Heart right ventricle (tissue), 16 donors: ENCODE data around the gene AGAP4. TPM values are rescaled to one million over a fixed set of nuclear protein-coding genes. Genes with fewer than 3 reads are reported as not detected.
"Not testable (repeated sequence)": the region's sequence is repeated elsewhere in the genome, so short reads cannot be mapped to it uniquely, and the experiment has no call there.

ENCODE experiments used
- ATAC-seq, 8 donors: fragments of 200-7000 bp; cut with Tn5 transposase; one replicate each; pipeline ENCODE4 v1.9.1; 2020; ENCODE audit warnings: mild to moderate bottlenecking in 8 of 8, moderate library complexity in 8 of 8, moderate number of reproducible peaks in 1 of 8
- DNase-seq, 2 donors: peaks; one replicate each; pipeline ENCODE4 v3.0.0-alpha.2; 2020
- H3K27ac ChIP-seq, 10 donors: fragments of 200-600 bp; sonication (generic) in 2 of 10; one replicate each; pipeline versions ENCODE4 v1.5.0 to v1.8.0; 2020 to 2022; ENCODE audit warnings: mild to moderate bottlenecking in 3 of 10
- H3K27me3 ChIP-seq, 7 donors: fragments of 200-600 bp; one replicate each; pipeline ENCODE4 v1.8.0; 2021 to 2022; ENCODE audit warnings: mild to moderate bottlenecking in 2 of 7
- H3K36me3 ChIP-seq, 9 donors: fragments of 200-600 bp; sonication (generic) in 1 of 9; one replicate each; pipeline versions ENCODE4 v1.5.0 to v1.8.0; 2020 to 2022; ENCODE audit warnings: mild to moderate bottlenecking in 2 of 9
- H3K4me1 ChIP-seq, 9 donors: fragments of 200-600 bp; sonication (generic) in 1 of 9; one replicate each; pipeline versions ENCODE4 v1.5.0 to v1.8.0; 2020 to 2022; ENCODE audit warnings: mild to moderate bottlenecking in 4 of 9
- H3K4me3 ChIP-seq, 10 donors: fragments of 200-600 bp; sonication (generic) in 2 of 10; one replicate each; pipeline versions ENCODE4 v1.5.0 to v1.8.0; 2020 to 2022; ENCODE audit warnings: mild to moderate bottlenecking in 7 of 10, moderate library complexity in 2 of 10
- H3K9me3 ChIP-seq, 11 donors: fragments of 200-600 bp in 10 of 11; sonication (generic) in 2 of 11; one replicate each; pipeline versions ENCODE4 v1.5.0 to v1.8.0; 2013 to 2022; ENCODE audit warnings: mild to moderate bottlenecking in 2 of 11, control low read depth in 1 of 11, moderate library complexity in 1 of 11
- WGBS, 2 donors: extraction: QIAGEN DNeasy Blood & Tissue Kit; methylation state at CpG; one replicate each; pipeline ENCODE4 v1.1.7; 2013; ENCODE audit warnings: inconsistent platforms in 1 of 2; 5-methylcytosine and 5-hydroxymethylcytosine counted together
- intact Hi-C, 10 donors: fragments of 100-400 bp; cut with DNase I; formaldehyde crosslinking; loops; one replicate each; pipeline versions ENCODE4 v1.11.1 to v1.14.2; 2022
- polyA plus RNA-seq, 2 donors: library from polyadenylated mRNA; stranded (reverse); fragments of 200-250 nt; gene quantifications; one replicate each; pipeline ENCODE4 v1.2.3, GENCODE V29; 2013
- total RNA-seq, 10 donors: library from RNA; stranded (reverse); fragmentation: NEBNext Ultra II Directional in 3 of 10; extraction: Animal tissue kit (Norgen Biotek cat#: 25700) in 3 of 10; gene quantifications; one replicate each; pipeline versions ENCODE4 v1.2.1 to v1.2.4, GENCODE V29; 2021 to 2023
- TF ChIP-seq, protein P1 (sequence below), 9 donors: fragments of 200-600 bp; sonication (generic) in 2 of 9; IDR thresholded peaks; one replicate each; pipeline versions ENCODE4 v1.5.0 to v1.8.0; 2021 to 2022; ENCODE audit warnings: antibody characterized with exemption in 9 of 9, mild to moderate bottlenecking in 5 of 9, moderate library complexity in 1 of 9
- donor health status: Arrhythmogenic right ventricular cardiomyopathy.
- donor health status: ischemic (EF 13 %, LVEDD 7.1; RV severe dilation, severe dysfunction).
- donor health status: healthy with polysubstance abuse.
- donor health status: DM: no; HTN: yes; CAD: no.
- donor health status: DM: no; HTN: no; CAD: no.
- donor health status: ischemic (EF 25% LVEDD 6.9; RV normal size, moderate dysfunction).
- donor health status: ischemic (EF 25% LVEDD 5.7; RV mildly dilated, moderate dysfunction).
- donor health status: healthy.
- donor health status: DM: yes; HTN: yes; CAD: no.
- donor health status: Ischemic cardiomyopathy.
- donor health status: ischemic (EF 35%, LVEDD 5.7; RV mildly dilated, moderate dysfunction).
- donor health status: nonischemic (EF 11% LVEDD 7.7; RV severe dilation, severe dysfunction).
- donor health status: DM: yes; HTN: yes; CAD: no.
- donor health status: PGD.
- donor health status: ischemic (EF 29% LVEDD 5.4; RV normal size, mild dysfunction).
- donor health status: nonischemic (EF 23%, LVEDD 6.1; RV moderate dilation, normal function).

The AGAP4 gene
- total and polyA plus RNA-seq, 12 donors, result 4.3 to 32.4 (median 7.2) TPM

DNA sequence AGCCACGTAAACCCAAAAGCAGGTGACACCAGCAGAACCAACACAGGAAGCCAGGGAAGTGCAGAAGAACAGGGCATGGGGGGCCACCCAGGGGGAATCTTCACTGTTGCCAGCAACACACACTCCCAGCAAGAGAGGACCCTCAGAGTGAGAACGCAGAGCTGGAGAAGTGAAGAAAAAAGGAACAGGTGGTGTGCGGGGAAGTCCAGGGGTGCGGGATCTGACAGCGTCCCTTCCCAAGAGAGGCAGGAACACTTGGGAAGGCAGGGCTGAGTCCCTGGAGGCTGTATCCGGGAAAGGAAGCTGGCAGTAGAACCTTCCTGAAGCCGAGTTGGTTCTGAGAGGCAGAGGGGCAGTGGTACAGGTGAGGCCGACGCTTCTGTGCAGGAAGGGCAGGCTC is 27.7 kb downstream of the AGAP4 start:
- Histone ChIP-seq H3K4me3 (no peak overlapping the region), H3K4me1 (no peaks in the 10 kb centered on the region), H3K27ac (no peak overlapping the region), H3K27me3 (no peaks in the 10 kb centered on the region), H3K9me3 (peaks cover 0 to 6% (median 0%) of the 10 kb centered on the region in 11 donors), H3K36me3 (no peaks in the 10 kb centered on the region)
- DNase-seq (no peak), ATAC-seq (no peak)
- TF ChIP-seq, protein P1, sequence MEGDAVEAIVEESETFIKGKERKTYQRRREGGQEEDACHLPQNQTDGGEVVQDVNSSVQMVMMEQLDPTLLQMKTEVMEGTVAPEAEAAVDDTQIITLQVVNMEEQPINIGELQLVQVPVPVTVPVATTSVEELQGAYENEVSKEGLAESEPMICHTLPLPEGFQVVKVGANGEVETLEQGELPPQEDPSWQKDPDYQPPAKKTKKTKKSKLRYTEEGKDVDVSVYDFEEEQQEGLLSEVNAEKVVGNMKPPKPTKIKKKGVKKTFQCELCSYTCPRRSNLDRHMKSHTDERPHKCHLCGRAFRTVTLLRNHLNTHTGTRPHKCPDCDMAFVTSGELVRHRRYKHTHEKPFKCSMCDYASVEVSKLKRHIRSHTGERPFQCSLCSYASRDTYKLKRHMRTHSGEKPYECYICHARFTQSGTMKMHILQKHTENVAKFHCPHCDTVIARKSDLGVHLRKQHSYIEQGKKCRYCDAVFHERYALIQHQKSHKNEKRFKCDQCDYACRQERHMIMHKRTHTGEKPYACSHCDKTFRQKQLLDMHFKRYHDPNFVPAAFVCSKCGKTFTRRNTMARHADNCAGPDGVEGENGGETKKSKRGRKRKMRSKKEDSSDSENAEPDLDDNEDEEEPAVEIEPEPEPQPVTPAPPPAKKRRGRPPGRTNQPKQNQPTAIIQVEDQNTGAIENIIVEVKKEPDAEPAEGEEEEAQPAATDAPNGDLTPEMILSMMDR (IDR thresholded peaks at IDR 0.05), result no peak
- 50 to 63% methylated on average over 9 of the region's 9 CpGs for WGBS, 2 donors
- intact Hi-C loops, result loop anchor here in 1 of 10 donors (10.0 kb wide), 1 partner anchor 575 kb away; no protein-coding TSS in a partner anchor

DNA sequence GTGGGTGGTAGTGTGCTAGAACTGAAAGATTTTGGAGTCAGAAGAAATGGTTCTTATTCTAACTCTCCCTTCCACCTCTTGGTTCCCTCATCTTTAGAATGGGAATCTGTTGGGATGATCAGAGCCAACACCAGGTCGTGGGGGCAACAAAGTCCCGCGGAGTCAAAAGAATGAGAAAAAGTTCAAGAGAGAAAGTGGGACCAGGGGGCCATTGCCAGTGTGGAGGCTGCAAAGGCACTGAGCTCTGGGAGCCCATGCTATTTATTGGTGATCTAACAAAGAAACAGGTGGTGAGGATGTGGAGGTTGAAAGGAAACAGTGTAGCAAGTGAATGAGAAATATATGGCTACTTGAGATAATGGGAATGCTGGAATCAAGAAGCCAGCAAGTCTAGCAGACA is 29.4 kb downstream of the AGAP4 start:
- no peaks in the 10 kb centered on the region for H3K4me1 ChIP-seq
- WGBS, 2 donors, result 89 to 91% methylated on average over 3 of the region's 3 CpGs
- TF ChIP-seq, protein P1 (IDR thresholded peaks at IDR 0.05), result no peak
- DNase-seq (no peak), ATAC-seq (no peak)
- no peaks in the 10 kb centered on the region for H3K36me3 ChIP-seq
- H3K9me3 ChIP-seq, result peaks cover 0 to 6% (median 0%) of the 10 kb centered on the region in 11 donors
- no peak overlapping the region for H3K4me3 ChIP-seq
- H3K27me3 ChIP-seq, result no peaks in the 10 kb centered on the region
- intact Hi-C loops, result loop anchor here in 1 of 10 donors (10.0 kb wide), 1 partner anchor 573 kb away; no protein-coding TSS in a partner anchor
- H3K27ac ChIP-seq, result no peak overlapping the region

DNA sequence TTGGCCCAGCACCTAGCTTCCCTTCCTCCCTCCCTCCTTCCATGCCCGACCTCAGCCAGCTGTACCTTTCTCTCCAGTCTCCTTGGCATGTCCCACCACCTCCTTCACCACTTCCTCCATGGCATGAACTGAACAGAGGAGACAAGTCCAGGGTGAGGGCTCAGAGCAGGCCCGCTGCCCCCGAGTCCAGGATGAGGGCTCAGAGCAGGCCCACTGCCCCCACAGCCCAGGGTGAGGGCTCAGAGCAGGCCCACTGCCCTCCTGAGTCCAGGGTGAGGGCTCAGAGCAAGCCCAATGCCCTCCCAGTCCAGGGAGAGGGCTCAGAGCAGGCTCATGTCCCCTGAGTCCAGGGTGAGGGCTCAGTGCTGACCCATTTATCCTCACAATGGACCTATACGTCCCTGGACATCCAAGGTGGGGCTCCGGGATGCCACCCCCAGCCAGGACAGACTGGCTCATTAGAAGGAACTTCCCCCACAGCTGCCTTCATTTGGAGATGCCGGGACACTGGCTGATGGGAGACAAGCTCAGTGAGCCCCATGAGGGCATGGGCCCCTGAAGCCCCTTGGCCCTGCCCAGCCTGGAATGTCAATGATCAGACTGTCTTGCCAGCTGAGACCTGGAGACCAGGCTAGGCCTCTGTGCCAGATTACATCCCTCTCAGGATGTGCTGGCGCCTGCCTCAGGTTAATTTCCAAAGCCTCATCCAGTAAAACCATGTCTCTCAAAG is 30.0 kb downstream of the AGAP4 start:
- WGBS, 2 donors, result 88 to 96% methylated on average over 7 of the region's 7 CpGs

DNA sequence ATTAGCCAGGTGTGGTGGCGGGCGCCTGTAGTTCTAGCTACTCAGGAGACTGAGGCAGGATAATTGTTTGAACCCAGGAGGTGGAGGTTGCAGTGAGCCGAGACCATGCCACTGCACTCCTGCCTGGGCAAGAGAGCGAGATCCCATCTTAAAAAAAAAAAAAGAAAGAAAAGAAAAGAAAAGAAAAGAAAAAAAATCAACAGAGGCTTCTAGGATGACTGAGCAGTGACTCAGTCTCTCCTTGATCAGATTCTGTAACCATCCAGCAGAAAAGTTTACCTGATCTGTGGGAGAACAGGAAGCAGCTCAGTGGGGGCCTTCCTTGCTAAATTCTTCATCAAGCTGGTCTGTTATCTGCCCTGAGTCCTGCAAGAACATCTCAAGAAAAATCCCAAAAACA is 33.2 kb downstream of the AGAP4 start:
- H3K27me3 ChIP-seq, ATAC-seq, H3K36me3 ChIP-seq, DNase-seq, H3K27ac ChIP-seq, H3K4me1 ChIP-seq, H3K9me3 ChIP-seq, H3K4me3 ChIP-seq: not testable (repeated sequence)
- 87 to 93% methylated on average over 4 of the region's 4 CpGs for WGBS, 2 donors
- intact Hi-C loops, result loop anchor here in 1 of 10 donors (10.0 kb wide), 1 partner anchor 569 kb away; no protein-coding TSS in a partner anchor

More for the DNA sequence above, 30.0 kb downstream of the AGAP4 start:
- ATAC-seq (peak in 1 of 8 donors; percentile 53), DNase-seq (no peak)
- Histone ChIP-seq H3K27me3 (no peaks in the 10 kb centered on the region), H3K27ac (no peak overlapping the region), H3K9me3 (peaks cover 0 to 6% (median 0%) of the 10 kb centered on the region in 11 donors), H3K4me1 (no peaks in the 10 kb centered on the region), H3K36me3 (no peaks in the 10 kb centered on the region), H3K4me3 (no peak overlapping the region)
- intact Hi-C loops, result loop anchor here in 1 of 10 donors (10.0 kb wide), 1 partner anchor 572 kb away; no protein-coding TSS in a partner anchor
- TF ChIP-seq, protein P1 (IDR thresholded peaks at IDR 0.05), result no peak

DNA sequence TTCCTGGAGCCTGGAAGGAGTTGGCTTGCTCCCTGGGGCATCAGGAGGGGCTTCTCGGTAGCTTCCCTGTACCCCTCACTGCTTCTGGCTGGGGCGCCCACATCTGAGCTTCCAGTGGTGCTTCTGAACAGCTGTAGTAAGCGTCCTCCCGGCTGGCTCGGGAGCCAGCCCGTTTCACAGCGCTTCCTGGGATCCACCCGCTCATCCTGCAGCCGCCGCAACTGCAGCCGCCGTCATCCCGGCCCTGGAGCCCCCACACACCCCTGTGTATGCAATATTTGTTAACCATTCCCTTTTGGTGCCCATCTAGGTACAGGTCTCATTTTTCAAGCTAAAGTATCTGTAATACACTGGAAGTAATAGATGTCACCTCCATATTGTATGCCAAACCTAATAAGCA is 34.3 kb downstream of the AGAP4 start:
- intact Hi-C loops, result loop anchor here in 1 of 10 donors (10.0 kb wide), 1 partner anchor 568 kb away; no protein-coding TSS in a partner anchor
- WGBS, 2 donors, result 78 to 88% methylated on average over 13 of the region's 13 CpGs

More for the DNA sequence above, 34.3 kb downstream of the AGAP4 start:
- not testable (repeated sequence) for H3K27me3 ChIP-seq, H3K9me3 ChIP-seq, H3K36me3 ChIP-seq, ATAC-seq, DNase-seq, H3K4me3 ChIP-seq, H3K4me1 ChIP-seq, H3K27ac ChIP-seq
